Activated CD8-positive, alpha-beta memory T cell treated with anti-CD3 and anti-CD28 coated beads for 36 hours (primary cell): ENCODE measurements around the gene RNASEH2B. TPM values are rescaled to one million over a fixed set of nuclear protein-coding genes. Genes with fewer than 3 reads are reported as not detected.

Source experiments
- CTCF ChIA-PET: fragments of 350-600 bp; sonication (Branson Sonifier 250); formaldehyde crosslinking; loops from one replicate; lab custom pipeline; 2021; ENCODE audit warnings: antibody characterized with exemption; lab: Charles Lee
- POLR2A ChIA-PET: fragments of 350-600 bp; sonication (Branson Sonifier 250); formaldehyde crosslinking; loops from one replicate; lab custom pipeline; 2021; ENCODE audit warnings: antibody characterized with exemption; lab: Charles Lee
- total RNA-seq, 2 experiments: library from RNA; stranded (reverse); gene quantifications; one replicate each; pipeline ENCODE4 v1.2.3, GENCODE V29; 2021

RNASEH2B gene, protein sequence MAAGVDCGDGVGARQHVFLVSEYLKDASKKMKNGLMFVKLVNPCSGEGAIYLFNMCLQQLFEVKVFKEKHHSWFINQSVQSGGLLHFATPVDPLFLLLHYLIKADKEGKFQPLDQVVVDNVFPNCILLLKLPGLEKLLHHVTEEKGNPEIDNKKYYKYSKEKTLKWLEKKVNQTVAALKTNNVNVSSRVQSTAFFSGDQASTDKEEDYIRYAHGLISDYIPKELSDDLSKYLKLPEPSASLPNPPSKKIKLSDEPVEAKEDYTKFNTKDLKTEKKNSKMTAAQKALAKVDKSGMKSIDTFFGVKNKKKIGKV
- total RNA-seq, result 10 to 100 TPM; 66.4 to 68.3 TPM

DNA sequence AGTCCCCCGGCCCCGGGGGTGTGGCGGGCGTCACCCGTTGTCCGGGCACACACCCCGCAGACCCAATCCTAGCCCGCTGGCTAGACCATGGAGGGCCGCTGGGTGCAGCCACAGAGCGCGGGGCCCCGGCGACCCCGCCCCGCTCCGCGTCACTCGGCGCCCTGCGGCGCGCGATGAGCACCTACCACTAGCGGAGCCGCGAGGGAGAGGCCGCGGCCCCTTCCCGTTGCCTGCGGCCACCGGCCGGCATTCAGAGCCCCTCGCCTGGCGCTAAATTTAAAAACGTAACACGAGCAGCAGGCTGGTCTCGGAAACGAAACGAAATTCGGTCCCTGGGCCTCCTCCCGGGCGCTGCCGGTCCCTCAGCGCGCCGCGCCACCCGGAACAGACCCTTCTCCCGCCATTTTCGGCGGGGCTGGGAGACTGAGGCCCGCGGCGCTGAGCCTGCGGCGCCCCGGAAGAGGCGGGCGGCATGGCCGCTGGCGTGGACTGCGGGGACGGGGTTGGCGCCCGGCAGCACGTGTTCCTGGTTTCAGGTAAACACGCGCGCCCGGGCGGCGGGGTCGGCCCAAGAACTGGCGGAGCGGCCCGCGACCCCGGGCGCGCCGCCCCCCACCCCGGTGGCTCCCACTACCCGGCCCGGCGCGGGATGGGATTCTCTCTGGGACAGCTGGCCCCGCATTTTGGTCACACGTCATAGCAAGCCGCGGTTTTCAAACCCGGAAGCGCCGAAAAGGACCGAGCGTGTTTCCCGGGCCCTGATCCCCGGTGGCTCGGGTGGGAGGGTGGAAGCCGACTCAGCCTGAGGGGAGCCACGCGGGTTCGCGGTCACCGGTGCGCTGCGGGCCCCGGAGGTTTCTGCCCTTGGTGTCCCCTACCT is at the start of gene RNASEH2B:
Gene RNASEH2B, plus strand, starts transcription at position 187 of the 880 bp plus-strand sequence. Its CDS starts 286 bp downstream, at position 473.
- POLR2A ChIA-PET, result interaction anchor here (1.6 kb wide), 1 partner anchor 18 kb away, joined by 5 read pairs; no protein-coding TSS in a partner anchor
- CTCF ChIA-PET, result interaction anchor here (2.0 kb wide), 1 partner anchor 913 kb away, joined by 5 read pairs; the partner anchor contains the start of gene TRIM13

DNA sequence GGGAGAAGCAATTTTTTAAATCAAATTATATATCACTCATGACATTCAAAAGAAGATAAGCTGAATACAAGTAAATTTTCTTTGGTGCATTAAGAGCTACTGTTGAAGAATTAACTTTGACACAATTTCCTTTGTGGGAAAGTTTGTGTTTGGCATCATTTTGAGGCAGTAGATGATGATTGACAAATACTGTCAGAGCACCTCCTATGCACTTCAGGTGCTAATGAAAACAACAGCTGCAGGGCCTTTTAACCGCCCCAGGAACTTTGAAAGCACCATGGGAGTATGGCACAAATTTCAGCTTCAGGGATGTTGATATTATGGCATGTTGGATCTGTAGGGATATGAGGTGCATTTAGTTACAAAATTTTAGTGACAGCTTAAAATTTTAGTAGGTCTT is 45.1 kb upstream of the RNASEH2B start:
- POLR2A ChIA-PET, result no interaction called here
- CTCF ChIA-PET, result no interaction called here

DNA sequence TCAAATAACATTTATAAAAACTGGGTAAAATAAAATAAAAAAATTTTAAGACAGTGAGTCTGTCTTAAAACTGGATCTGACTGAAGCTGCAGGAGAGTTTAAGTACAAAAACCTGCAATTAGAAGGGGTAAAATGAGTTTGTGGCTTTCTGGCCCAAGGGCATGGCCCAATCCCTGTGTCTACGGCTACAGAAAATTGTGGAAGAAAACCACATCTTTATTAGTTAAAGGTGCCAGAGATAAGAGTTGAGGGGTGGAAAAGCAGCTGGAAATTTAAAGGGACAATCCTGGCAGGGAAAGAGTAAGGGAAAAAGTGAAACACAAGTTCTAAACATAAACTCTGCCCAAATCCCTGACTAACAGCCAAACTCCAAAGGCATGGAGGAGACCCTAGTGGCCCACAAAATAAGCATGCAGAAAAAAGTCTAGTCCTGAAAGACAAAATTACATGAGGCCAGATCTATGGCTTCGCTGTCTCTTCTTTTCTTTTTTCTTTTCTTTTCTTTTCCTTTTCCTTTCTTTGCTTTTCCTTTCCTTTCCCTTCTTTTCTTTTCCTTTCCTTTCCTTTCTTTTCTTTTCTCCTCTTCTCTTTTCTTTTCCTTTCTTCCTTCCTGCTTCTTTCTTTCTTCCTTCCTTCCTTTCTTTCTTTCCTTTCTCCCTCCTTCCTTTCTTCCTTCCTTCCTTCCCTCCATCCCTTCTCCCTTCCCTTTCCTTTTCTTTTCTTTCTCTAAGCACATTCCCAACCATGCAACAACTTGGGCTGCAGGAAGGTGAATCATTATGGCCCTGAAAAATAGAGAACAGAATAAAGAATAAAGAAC is 42.6 kb upstream of the RNASEH2B start:
- ChIA-PET CTCF (interaction anchor here (0.5 kb wide), 1 partner anchor 1147 kb away, joined by 6 read pairs; no protein-coding TSS in a partner anchor), POLR2A (no interaction called here)

DNA sequence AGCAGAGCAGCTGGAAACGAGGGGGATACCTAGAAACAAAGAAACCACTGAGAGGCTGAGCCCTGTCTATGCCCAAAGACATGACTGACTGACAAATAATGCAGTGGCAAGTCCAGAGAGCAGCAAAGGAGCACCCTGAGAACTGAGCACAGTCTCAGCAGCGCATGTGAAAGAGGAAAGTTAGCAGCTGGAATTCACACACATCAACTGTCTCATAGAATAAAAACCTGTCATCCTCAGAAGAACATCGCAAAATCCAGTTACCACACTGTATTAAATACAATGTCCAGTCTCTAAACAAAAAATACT is 42.0 kb upstream of the RNASEH2B start:
- ChIA-PET POLR2A (no interaction called here), CTCF (interaction anchor here (0.5 kb wide), 1 partner anchor 1147 kb away, joined by 6 read pairs; no protein-coding TSS in a partner anchor)

DNA sequence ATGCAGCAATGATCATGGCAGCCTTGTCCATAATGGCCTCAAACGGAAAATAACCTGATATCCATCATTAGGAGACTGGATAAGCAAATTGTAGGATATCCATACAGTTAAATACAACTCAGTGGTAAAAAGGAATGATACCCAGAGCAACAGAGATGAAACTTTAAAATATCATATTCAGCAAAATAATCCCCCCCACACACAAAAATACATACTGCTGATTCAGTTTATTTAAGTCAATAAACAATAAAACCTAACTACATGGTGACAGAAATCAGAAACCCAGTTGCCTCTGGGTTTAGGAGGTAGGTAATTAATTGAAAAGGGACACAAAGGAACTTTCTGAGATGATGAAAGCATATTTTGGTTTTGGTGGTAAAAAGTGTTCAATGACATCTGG is 38.2 kb upstream of the RNASEH2B start:
- POLR2A ChIA-PET, result no interaction called here
- CTCF ChIA-PET, result no interaction called here

DNA sequence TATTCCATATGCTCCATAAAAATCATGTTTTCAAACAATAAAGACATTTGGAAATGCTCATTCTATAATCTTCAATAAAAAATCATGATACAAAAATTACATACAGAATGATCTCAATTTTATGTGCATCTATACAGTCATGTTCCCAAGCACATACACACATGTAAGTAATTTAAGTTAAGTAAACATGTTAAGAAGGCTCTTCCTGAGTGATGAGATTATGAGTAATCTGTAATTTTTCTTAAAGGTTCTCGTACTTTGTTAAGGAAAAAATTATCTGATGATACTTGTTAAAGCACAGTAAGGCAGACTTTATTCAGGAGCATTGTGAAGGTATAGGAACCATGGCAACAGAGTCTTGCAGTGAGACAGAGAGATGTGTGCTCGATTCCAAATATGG is 36.1 kb upstream of the RNASEH2B start:
- CTCF ChIA-PET, result no interaction called here
- POLR2A ChIA-PET, result no interaction called here

DNA sequence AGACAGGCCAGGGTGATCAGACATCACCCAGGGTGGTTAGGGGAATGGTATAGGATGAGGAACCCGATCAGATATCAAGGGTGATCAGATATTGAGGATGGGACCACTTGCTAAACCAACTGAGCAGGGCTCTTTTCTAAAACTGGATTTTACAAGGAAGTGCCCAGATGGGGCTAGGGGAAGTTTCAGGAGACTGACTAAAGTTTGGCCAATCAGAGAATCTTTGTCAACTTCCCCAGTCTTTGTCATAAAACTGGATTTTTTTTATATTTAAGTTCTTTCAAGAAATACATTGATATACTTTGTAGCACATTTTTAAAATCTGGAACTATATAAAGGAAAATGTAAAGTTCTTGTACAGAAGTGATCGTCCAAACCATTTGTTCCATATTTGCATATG is 35.6 kb upstream of the RNASEH2B start:
- CTCF ChIA-PET, result no interaction called here
- POLR2A ChIA-PET, result no interaction called here

DNA sequence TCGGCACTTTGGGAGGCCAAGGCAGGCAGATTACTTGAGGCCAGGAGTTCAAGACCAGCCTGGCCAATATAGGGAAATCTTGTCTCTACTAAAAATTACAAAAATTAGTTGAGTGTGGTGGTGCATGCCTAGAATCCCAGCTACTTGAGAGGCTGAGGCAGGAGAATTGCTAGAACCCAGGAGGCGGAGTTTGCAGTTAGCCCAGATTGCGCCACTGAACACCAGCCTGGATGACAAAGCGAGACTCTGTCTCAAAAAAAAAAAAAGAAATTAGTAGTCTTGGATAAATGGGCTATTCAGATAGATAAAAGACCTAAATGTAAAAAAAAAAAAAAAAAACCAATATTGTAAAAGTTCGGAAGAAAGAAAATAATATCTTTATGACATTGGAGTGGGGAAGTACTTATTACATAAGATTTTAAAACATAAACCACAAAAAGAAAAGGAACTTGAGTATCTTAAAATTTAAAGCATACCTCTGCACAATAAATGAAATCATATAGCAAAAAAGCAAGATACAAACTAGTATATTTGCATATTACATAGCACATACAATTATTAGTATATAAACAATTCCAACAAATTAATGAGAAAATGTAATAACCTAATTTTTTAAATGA is 26.7 kb upstream of the RNASEH2B start:
- POLR2A ChIA-PET, result interaction anchor here (0.6 kb wide), 1 partner anchor 10 kb away, joined by 3 read pairs; no protein-coding TSS in a partner anchor
- CTCF ChIA-PET, result no interaction called here

DNA sequence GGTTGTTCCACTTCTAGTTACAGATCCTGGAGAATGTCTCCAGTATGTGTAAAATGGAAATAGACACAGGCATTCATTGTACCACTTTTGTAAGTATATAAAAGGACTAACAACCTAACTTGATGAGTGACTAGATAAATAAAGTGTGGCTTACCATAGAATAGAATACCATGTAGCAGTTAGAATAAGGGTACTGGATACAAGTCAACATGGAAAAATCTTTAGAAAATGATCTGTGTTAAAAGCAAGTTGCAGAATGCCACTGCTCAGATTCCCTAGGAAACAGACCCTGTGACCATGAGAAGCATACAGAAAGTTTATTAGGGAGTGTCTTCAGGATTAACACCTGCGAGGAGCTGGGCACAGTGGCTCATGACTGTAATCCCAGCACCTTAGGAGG is 25.9 kb upstream of the RNASEH2B start:
- CTCF ChIA-PET, result no interaction called here
- POLR2A ChIA-PET, result no interaction called here

DNA sequence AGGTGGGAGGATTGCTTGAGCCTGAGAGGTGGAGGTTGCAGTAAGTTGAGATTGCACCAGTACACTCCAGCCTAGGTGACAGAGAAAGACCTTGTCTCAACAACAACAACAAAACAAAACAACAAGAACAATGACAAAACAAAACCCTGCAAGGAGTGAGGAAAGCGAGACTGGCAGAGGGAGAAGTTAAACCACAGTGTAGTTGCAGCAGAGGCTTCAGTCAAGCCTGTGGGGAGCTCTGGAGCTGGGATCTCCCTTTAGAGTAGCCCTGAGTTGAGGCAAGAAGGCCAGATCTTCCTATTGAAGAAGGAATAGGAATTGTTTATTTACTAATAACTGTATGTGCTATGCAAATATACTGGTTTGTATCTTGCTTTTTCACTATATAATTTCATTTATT is 25.3 kb upstream of the RNASEH2B start:
- ChIA-PET POLR2A (no interaction called here), CTCF (no interaction called here)

DNA sequence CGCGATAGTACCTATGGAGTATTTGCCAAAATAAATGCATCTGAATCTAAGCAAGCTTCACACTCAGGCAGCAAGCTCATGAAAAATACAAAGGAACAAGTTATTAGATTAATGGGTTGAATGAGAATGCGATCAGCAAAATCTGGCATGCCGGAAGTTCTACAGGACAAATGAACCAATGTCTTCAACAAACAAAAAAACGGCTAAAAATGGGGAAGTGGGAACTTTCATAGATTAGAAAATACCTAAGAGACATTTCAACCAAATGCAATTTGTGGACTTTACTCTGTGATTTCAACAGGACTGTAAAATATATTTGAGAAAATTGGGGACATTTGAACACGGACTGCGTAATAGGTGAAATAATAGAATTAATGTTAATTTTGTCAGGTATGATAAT is 22.4 kb upstream of the RNASEH2B start:
- CTCF ChIA-PET, result no interaction called here
- POLR2A ChIA-PET, result no interaction called here

DNA sequence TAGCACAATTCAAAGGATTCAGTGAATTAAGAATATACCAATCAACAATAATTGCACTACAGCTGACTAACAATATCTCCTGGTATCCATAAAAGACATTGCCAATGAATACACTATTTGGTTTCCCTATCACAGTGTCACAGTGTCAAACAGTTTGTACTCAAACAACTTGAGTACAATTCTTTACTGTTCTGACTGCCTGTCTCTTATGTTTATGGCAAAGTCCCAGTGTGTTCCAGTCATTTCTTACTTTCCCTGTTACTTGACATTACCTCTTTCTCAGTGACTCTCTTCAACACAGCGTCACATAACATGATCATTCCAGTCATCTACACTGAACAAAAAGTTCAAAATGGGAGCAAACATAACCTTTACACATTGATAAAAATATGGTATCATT is 21.2 kb upstream of the RNASEH2B start:
- POLR2A ChIA-PET, result no interaction called here

DNA sequence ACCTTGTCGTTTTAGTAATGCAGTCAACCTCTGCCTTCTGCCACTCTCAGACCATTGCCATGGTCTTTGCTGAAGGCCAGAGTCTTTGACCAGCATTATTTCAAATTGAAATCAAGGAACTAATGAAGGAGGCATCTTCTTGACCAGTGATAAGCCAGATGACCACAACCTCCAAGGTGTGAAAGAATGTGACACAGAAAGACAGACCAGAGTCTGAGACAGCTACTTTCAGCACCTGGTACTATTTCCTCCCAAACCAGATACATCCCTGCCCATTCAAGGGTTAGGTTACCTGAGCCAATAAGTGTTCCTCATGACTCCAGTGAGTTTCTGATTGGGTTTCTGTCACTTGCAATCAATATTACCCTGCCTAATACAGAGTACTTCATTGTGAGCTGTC is 20.3 kb upstream of the RNASEH2B start:
- ChIA-PET CTCF (no interaction called here), POLR2A (no interaction called here)

More for the DNA sequence above, 21.2 kb upstream of the RNASEH2B start:
- CTCF ChIA-PET, result no interaction called here

DNA sequence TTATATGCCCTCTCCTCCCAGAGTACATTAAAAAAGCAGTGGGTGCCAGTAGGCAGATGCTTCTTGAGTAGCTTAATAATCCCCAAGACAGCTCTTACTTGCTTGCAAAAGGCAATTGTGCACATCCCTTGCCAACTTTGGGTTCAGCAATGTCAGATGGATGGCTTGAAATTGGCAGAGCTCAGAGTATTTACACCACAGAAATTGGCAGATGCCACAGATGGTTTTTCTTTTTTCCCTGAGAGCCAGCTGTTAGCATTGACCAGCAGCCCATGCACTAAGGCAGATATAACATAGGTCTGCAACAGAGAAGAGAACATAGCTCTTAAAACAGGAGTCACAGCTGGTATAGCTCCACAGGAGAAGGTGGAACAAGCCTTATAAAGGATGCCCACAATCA is 18.4 kb upstream of the RNASEH2B start:
- POLR2A ChIA-PET, result no interaction called here
- CTCF ChIA-PET, result interaction anchor here (2.4 kb wide), 1 partner anchor 20 kb away, joined by 6 read pairs; no protein-coding TSS in a partner anchor

DNA sequence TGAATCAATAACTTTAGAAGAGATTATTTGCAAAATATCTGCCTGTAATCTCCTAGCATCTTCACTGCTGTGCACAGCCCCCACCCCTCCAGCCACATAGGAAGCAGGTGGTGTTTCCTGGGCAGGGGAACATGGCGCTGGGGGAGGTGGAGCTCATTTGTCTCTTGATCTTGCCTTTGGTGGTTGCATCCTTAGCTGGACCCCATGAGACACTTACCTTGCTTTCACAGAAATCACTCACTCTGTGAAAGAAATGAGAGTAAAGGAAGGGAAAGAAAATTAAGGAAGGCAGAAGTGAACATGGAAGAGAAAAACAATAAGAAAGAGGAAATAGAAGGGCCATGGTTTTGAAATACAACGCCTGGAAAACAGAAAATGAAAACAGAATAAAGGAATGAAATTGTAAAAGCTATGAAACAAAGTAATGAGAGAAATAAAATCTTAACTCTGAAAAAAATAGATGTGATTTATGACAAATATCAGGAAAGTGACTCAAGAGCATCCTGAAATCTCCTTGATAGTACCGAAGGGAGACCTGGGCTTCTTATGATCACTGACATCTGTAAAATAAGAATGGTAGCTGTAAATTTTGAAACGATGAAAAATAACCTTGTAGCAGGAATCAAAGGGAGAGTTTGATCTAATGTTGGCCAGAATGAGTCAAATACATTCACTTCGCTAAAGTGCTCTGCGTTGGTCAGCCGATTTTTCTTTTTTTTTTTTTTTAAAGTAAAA is 17.2 kb upstream of the RNASEH2B start:
- ChIA-PET CTCF (interaction anchor here (0.9 to 2.4 kb wide), 3 partner anchors 9 to 491 kb away, joined by 3 to 6 read pairs (median 4); no protein-coding TSS in a partner anchor), POLR2A (interaction anchor here (0.5 to 1.9 kb wide), 3 partner anchors 10 to 19 kb away, joined by 3 to 12 read pairs (median 5); partner anchors contain the start of gene RNASEH2B)

DNA sequence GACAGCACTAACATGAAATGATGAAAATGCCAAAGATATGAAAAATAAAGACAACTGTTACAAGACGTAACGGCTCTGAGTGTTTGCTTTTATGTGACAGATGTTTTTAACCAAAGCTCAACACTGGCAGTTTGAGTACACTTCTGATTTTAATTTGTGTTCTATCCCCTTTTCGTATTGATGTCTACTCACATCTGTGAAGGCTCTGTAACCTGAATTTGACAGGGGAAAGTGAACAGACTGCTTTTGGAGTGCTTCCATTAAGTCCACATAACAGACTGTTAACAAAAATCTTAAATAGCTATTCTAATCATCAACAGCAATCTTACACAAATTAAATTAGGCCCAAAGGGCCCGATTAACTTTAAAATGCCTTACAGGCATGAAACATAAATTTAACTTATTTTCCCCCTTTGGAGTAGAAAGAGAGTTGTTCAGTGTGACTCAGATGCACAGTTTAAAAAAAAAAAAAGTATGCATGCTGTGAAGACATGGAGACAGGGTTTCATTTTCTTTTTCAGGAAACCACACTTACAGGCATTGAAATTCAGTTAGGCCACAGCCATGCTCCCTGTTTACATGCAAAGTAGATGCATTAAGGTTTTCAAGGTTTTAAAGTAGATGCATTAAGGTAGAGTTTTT is 16.3 kb upstream of the RNASEH2B start:
- ChIA-PET POLR2A (interaction anchor here (0.5 to 1.9 kb wide), 5 partner anchors 11 to 1653 kb away, joined by 3 to 12 read pairs (median 5); partner anchors contain the start of gene RNASEH2B), CTCF (interaction anchor here (0.6 to 2.4 kb wide), 5 partner anchors 8 to 492 kb away, joined by 3 to 6 read pairs (median 3); no protein-coding TSS in a partner anchor)

DNA sequence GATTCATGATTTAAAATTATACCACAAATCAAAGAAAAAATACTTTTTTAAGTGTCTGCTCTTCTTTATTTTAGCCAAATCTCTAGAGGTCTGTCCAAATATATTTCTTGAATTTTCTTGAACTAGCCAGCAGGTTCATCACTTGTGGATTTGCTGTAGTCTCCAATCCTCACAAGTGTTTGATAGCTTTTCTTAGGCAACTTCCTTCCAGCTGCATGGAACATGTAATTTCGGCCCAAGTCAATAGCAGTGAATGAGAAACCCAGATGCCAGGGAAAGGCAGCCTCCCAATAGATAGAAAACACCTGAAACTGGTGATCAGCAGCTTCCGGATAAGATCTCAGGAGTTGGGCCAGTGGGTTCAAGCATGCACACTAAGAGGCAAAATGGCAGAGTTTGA is 15.6 kb upstream of the RNASEH2B start:
- POLR2A ChIA-PET, result no interaction called here

More for the DNA sequence above, 15.6 kb upstream of the RNASEH2B start:
- CTCF ChIA-PET, result interaction anchor here (1.1 kb wide), 1 partner anchor 21 kb away, joined by 3 read pairs; no protein-coding TSS in a partner anchor
